K562 (cell line): ENCODE results near the gene CCDC69. TPM values are rescaled to one million over a fixed set of nuclear protein-coding genes. Genes with fewer than 3 reads are reported as not detected.

Experiments
- ATAC-seq: fragments of 200-7000 bp; cut with Tn5 transposase; 3 replicates; pipeline ENCODE4 v1.9.1; 2020; ENCODE audit warnings: moderate library complexity
- BruUV-seq: library from RNA; stranded (reverse); fragments of 400-500 nt; replicated peaks from 2 replicates; lab custom pipeline; 2021; lab: Mats Ljungman, UMichigan
- CTCF ChIA-PET: fragments of 300-600 bp; formaldehyde crosslinking; extraction: SDS; loops from one replicate; lab custom pipeline; 2021; ENCODE audit warnings: low intra/inter-chr PET ratio; lab: Yijun Ruan, JAX
- POLR2A ChIA-PET: fragments of 300-600, 350-650 bp; sonication (Branson Sonifier 250); formaldehyde crosslinking; extraction: SDS; loops from one replicate; lab custom pipeline; 2021; ENCODE audit warnings: antibody characterized with exemption, inconsistent platforms; lab: Yijun Ruan, JAX
- DNase-seq, 4 experiments: peaks; one replicate each; pipeline versions ENCODE4 v3.0.0 to v3.0.0-alpha.2; 2011 to 2018; ENCODE audit warnings: low spot score in 3 of 4, mixed read lengths in 3 of 4; ENCODE audit errors: extremely low read depth in 1 of 4
- FAIRE-seq: peaks from 2 replicates; lab custom pipeline; 2011; peaks lifted over from hg19 to GRCh38; lab: Jason Lieb, UNC
- H2AFZ ChIP-seq: 2 replicates; pipeline ENCODE4 v1.6.0; 2011; ENCODE audit warnings: low read depth, low read length, control low read depth, inconsistent platforms
- H3K27ac ChIP-seq: fragments of 200-600 bp; 3 replicates; pipeline ENCODE4 v1.8.0; 2011; ENCODE audit warnings: low read depth, mild to moderate bottlenecking, control low read depth, inconsistent platforms, low read length, moderate library complexity, mixed read lengths; ENCODE audit errors: extremely low read depth
- H3K27me3 ChIP-seq, 2 experiments: fragments of 300-600 bp in 1 of 2; 2 replicates in 1 of 2; 3 replicates in 1 of 2; pipeline versions ENCODE4 v1.6.0 to v1.8.0; 2011; ENCODE audit warnings: inconsistent platforms in 2 of 2, low read length in 2 of 2, mild to moderate bottlenecking in 1 of 2, mixed read lengths in 1 of 2, moderate library complexity in 1 of 2; ENCODE audit not compliant: control insufficient read depth in 2 of 2, insufficient read depth in 2 of 2
- H3K36me3 ChIP-seq: fragments of 300-600 bp; 3 replicates; pipeline ENCODE4 v1.8.0; 2011; ENCODE audit warnings: mild to moderate bottlenecking, low read length, inconsistent platforms; ENCODE audit not compliant: control insufficient read depth, insufficient read depth
- H3K4me1 ChIP-seq, 2 experiments: fragments of 200-600 bp in 1 of 2; replicated peaks in 1 of 2; 2 replicates in 1 of 2; 3 replicates in 1 of 2; pipeline versions ENCODE4 v1.5.1 to v1.8.0; 2011; ENCODE audit warnings: inconsistent platforms in 2 of 2, low read length in 2 of 2, mild to moderate bottlenecking in 1 of 2, mixed read lengths in 1 of 2, moderate library complexity in 1 of 2; ENCODE audit not compliant: control insufficient read depth in 2 of 2, insufficient read depth in 2 of 2
- H3K4me2 ChIP-seq: 2 replicates; pipeline ENCODE4 v1.6.1; 2011; ENCODE audit warnings: low read length, control low read depth, inconsistent platforms, mixed read lengths; ENCODE audit not compliant: insufficient read depth
- H3K4me3 ChIP-seq: fragments of 200-600 bp; sonication (generic), shearing (Covaris generic); 2 replicates; pipeline ENCODE4 v1.5.1; 2016; ENCODE audit warnings: control low read depth, inconsistent platforms
- H3K79me2 ChIP-seq: fragments of 200-600 bp; 3 replicates; pipeline ENCODE4 v1.8.0; 2011; ENCODE audit warnings: low read length, inconsistent platforms; ENCODE audit not compliant: control insufficient read depth, insufficient read depth
- H3K9ac ChIP-seq, 2 experiments: 2 replicates each; pipeline versions ENCODE4 v1.6.0 to v1.6.1; 2011; ENCODE audit warnings: low read depth in 2 of 2, low read length in 2 of 2, control low read depth in 1 of 2, inconsistent platforms in 1 of 2, mild to moderate bottlenecking in 1 of 2, mixed read lengths in 1 of 2; ENCODE audit not compliant: insufficient read depth in 1 of 2
- H3K9me1 ChIP-seq: one replicate; pipeline ENCODE4 v1.6.0; 2011; ENCODE audit warnings: inconsistent platforms, mild to moderate bottlenecking, low read length, moderate library complexity; ENCODE audit not compliant: control insufficient read depth, insufficient read depth
- H3K9me3 ChIP-seq: replicated peaks from 2 replicates; pipeline ENCODE4 v1.5.1; 2011; ENCODE audit warnings: low read depth, low read length, inconsistent platforms; ENCODE audit not compliant: control insufficient read depth, insufficient read depth
- H4K20me1 ChIP-seq: replicated peaks from 2 replicates; pipeline ENCODE4 v1.6.1; 2011; ENCODE audit warnings: low read length, inconsistent platforms, mixed read lengths; ENCODE audit not compliant: control insufficient read depth, insufficient read depth
- CEBPB ChIP-seq: fragments of 450-650 bp; IDR thresholded peaks from 2 replicates; pipeline ENCODE4 v1.6.1; 2016; ENCODE audit warnings: missing genetic modification characterization, missing compliant biosample characterization
- FOXK2 ChIP-seq, 2 experiments: fragments of 450-650 bp; IDR thresholded peaks in 1 of 2; conservative IDR thresholded peaks in 1 of 2; 2 replicates each; pipeline ENCODE4 v1.6.1; 2016; ENCODE audit warnings: low read depth in 2 of 2, mild to moderate bottlenecking in 1 of 2
- MYBL2 ChIP-seq, 2 experiments: fragments of 450-650 bp in 1 of 2; sonication (generic) in 1 of 2; formaldehyde crosslinking in 1 of 2; IDR thresholded peaks; 2 replicates each; pipeline versions ENCODE4 v1.6.1 to v1.8.1; 2017 to 2022; ENCODE audit warnings: borderline replicate concordance in 1 of 2, inconsistent platforms in 1 of 2, low read depth in 1 of 2, mild to moderate bottlenecking in 1 of 2, missing genetic modification reagents in 1 of 2, moderate library complexity in 1 of 2
- SIX5 ChIP-seq, 2 experiments: IDR thresholded peaks; 2 replicates each; pipeline ENCODE4 v1.6.1; 2011; ENCODE audit warnings: low read length in 2 of 2, borderline replicate concordance in 1 of 2, low read depth in 1 of 2, mild to moderate bottlenecking in 1 of 2, moderate library complexity in 1 of 2; ENCODE audit not compliant: insufficient read depth in 1 of 2
- ZNF143 ChIP-seq: sonication (generic); formaldehyde crosslinking; IDR thresholded peaks from 2 replicates; pipeline ENCODE4 v1.9.0; 2022; ENCODE audit warnings: mild to moderate bottlenecking, missing genetic modification reagents
- ZNF431 ChIP-seq: sonication (generic); formaldehyde crosslinking; IDR thresholded peaks from 2 replicates; pipeline ENCODE4 v1.8.0; 2022; ENCODE audit warnings: mild to moderate bottlenecking, missing genetic modification reagents
- ZNF696 ChIP-seq: fragments of 250-450 bp; sonication (Bioruptor Pico); conservative IDR thresholded peaks from 2 replicates; pipeline ENCODE4 v1.4.0; 2020; ENCODE audit warnings: mild to moderate bottlenecking, moderate library complexity
- WGBS: fragments of 100-300 bp; shearing (Covaris generic); methylation state at CpG from one replicate; pipeline ENCODE4 v1.1.6; 2016; ENCODE audit warnings: low coverage, mixed read lengths; ENCODE audit not compliant: insufficient coverage; ENCODE audit errors: missing lambda C conversion rate; 5-methylcytosine and 5-hydroxymethylcytosine counted together
- in situ Hi-C: fragments of 300-500 bp; cut with MboI; formaldehyde crosslinking; loops from 4 replicates; pipeline ENCODE4 v1.15.0; 2018; ENCODE audit warnings: inconsistent platforms, mixed read lengths
- intact Hi-C: fragments of 100-400 bp; cut with micrococcal nuclease; formaldehyde crosslinking; loops from 2 replicates; pipeline ENCODE4 v1.14.2; 2022
- polyA plus RNA-seq, 8 experiments: library from polyadenylated mRNA; depleted of rRNA in 4 of 8; stranded (reverse) in 5 of 8; unstranded in 3 of 8; fragments of >200 nt; fragmentation: Nextera tagmentation in 2 of 8; fragmentation: Illumina TruSeq in 1 of 8; extraction: Ambion mirVana in 2 of 8; extraction: Trizol in 1 of 8; gene quantifications; 2 replicates each; pipeline versions ENCODE4 v1.2.1 to v1.2.3, GENCODE V29; 2011 to 2014; ENCODE audit warnings: inconsistent platforms in 1 of 8, missing spikeins in 1 of 8
- total RNA-seq, 7 experiments: library from RNA; depleted of rRNA in 6 of 7; stranded (reverse); fragments of >200 nt in 6 of 7; fragmentation: Illumina TruSeq in 2 of 7; extraction: Trizol in 2 of 7; gene quantifications; 2 replicates each; pipeline versions ENCODE4 v1.2.1 to v1.2.3, GENCODE V29; 2011 to 2021; ENCODE audit warnings: low replicate concordance in 1 of 7
- TF ChIP-seq, protein P1 (sequence below): fragments of 450-650 bp; IDR thresholded peaks from 2 replicates; pipeline ENCODE4 v1.7.0; 2016; ENCODE audit warnings: borderline replicate concordance
- TF ChIP-seq, protein P2 (sequence below): IDR thresholded peaks from 2 replicates; pipeline ENCODE4 v1.6.1; 2014; ENCODE audit warnings: antibody characterized with exemption
- TF ChIP-seq, protein P3 (sequence below): sonication (generic); formaldehyde crosslinking; IDR thresholded peaks from 2 replicates; pipeline ENCODE4 v1.8.0; 2022; ENCODE audit warnings: missing genetic modification reagents, mild to moderate bottlenecking, moderate library complexity, borderline replicate concordance

The CCDC69 gene
- total and polyA plus RNA-seq, 9 of the 15 experiments (the other 6 are each of a cell fraction or from before 2014, with no cell fraction given): 0.65 to 12.2 (median 7.6) TPM

DNA sequence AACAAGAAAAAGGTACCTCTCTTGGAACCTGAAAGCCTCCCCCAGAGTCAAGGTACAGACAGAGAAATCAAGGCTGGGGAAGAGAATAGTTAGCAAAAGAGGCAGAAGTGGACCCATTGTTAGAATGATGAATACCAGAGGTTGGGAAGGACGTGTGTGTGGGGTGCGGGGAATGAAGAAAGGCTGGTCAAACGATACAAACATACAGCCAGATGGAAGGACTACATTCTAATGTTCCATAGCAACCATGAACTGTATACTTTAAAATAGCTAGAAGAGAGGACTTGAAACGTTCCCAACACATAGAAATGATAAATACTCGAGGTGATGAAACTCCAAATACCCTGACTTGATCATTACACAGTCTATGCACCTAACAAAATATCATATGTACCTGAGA, 7.1 kb downstream of the CCDC69 start:
- WGBS: 41% methylated on average over 5 of the region's 5 CpGs
- no peak for FAIRE-seq
- ChIA-PET CTCF (no interaction called here), POLR2A (no interaction called here)
- intact Hi-C loops (no loop called here), in situ Hi-C loops (no loop called here)
- Histone ChIP-seq H3K79me2 (no peaks in the 10 kb centered on the region), H3K9me3 (no peaks in the 10 kb centered on the region), H3K9me1 (no peaks in the 10 kb centered on the region), H3K36me3 (no peaks in the 10 kb centered on the region), H3K27me3 (no peaks in the 10 kb centered on the region), H3K4me3 (no peak overlapping the region), H3K4me1 (peaks cover 22 to 39% of the 10 kb centered on the region in 2 experiments), H3K27ac (no peak overlapping the region), H4K20me1 (no peaks in the 10 kb centered on the region), H2AFZ (no peak overlapping the region), H3K4me2 (no peak overlapping the region), H3K9ac (no peak overlapping the region)
- DNase-seq: no peak
- BruUV-seq: no TSS peak
- ATAC-seq: no peak
- TF ChIP-seq, protein P1, sequence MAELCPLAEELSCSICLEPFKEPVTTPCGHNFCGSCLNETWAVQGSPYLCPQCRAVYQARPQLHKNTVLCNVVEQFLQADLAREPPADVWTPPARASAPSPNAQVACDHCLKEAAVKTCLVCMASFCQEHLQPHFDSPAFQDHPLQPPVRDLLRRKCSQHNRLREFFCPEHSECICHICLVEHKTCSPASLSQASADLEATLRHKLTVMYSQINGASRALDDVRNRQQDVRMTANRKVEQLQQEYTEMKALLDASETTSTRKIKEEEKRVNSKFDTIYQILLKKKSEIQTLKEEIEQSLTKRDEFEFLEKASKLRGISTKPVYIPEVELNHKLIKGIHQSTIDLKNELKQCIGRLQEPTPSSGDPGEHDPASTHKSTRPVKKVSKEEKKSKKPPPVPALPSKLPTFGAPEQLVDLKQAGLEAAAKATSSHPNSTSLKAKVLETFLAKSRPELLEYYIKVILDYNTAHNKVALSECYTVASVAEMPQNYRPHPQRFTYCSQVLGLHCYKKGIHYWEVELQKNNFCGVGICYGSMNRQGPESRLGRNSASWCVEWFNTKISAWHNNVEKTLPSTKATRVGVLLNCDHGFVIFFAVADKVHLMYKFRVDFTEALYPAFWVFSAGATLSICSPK: no peak
- TF ChIP-seq ZNF431 (CRISPR knock-in tag) (no peak), ZNF143 (no peak), ZNF696 (no peak), CEBPB (tag) (no peak), SIX5 (IDR thresholded peaks at IDR 0.05; ENCODE audit: borderline replicate concordance in 1 of 2, insufficient read depth in 1 of 2, low read depth in 1 of 2, low read length in 2 of 2) (no peak), MYBL2 (IDR thresholded peaks at IDR 0.05; ENCODE audit: low read depth) (no peak), MYBL2 (CRISPR knock-in tag; IDR thresholded peaks at IDR 0.05; ENCODE audit: borderline replicate concordance) (no peak), FOXK2 (conservative IDR thresholded peaks at IDR 0.05 in 1 of 2, IDR thresholded peaks at IDR 0.05 in 1 of 2; ENCODE audit: low read depth in 2 of 2) (no peak)
- TF ChIP-seq, protein P2, sequence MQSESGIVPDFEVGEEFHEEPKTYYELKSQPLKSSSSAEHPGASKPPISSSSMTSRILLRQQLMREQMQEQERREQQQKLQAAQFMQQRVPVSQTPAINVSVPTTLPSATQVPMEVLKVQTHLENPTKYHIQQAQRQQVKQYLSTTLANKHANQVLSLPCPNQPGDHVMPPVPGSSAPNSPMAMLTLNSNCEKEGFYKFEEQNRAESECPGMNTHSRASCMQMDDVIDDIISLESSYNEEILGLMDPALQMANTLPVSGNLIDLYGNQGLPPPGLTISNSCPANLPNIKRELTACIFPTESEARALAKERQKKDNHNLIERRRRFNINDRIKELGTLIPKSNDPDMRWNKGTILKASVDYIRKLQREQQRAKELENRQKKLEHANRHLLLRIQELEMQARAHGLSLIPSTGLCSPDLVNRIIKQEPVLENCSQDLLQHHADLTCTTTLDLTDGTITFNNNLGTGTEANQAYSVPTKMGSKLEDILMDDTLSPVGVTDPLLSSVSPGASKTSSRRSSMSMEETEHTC: no peak
- TF ChIP-seq, protein P3, sequence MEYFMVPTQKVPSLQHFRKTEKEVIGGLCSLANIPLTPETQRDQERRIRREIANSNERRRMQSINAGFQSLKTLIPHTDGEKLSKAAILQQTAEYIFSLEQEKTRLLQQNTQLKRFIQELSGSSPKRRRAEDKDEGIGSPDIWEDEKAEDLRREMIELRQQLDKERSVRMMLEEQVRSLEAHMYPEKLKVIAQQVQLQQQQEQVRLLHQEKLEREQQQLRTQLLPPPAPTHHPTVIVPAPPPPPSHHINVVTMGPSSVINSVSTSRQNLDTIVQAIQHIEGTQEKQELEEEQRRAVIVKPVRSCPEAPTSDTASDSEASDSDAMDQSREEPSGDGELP (CRISPR knock-in tag): no peak
